ENCODE measurements around the gene MRPS22.

DNA sequence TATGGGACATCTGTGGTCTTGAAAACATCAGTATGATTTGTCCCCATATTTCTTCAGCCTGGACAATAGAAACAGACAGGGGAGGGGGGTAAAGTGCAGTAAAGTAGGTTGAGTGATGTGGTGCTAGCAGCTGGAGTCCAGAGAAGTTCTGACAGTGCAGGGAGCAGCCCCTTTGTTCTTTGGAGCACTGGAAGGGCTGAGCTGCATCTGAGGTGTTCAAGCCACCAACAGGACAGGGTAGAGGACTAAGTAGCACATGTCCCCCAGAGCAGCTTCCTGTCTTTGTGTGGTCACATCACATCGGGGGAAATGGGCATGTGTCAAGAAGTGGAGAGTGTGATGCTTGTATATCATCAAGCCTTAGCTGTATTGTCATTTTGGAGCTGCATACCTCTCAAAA lies 12.1 kb downstream of the MRPS22 start:
- TF ChIP-seq, protein P1, sequence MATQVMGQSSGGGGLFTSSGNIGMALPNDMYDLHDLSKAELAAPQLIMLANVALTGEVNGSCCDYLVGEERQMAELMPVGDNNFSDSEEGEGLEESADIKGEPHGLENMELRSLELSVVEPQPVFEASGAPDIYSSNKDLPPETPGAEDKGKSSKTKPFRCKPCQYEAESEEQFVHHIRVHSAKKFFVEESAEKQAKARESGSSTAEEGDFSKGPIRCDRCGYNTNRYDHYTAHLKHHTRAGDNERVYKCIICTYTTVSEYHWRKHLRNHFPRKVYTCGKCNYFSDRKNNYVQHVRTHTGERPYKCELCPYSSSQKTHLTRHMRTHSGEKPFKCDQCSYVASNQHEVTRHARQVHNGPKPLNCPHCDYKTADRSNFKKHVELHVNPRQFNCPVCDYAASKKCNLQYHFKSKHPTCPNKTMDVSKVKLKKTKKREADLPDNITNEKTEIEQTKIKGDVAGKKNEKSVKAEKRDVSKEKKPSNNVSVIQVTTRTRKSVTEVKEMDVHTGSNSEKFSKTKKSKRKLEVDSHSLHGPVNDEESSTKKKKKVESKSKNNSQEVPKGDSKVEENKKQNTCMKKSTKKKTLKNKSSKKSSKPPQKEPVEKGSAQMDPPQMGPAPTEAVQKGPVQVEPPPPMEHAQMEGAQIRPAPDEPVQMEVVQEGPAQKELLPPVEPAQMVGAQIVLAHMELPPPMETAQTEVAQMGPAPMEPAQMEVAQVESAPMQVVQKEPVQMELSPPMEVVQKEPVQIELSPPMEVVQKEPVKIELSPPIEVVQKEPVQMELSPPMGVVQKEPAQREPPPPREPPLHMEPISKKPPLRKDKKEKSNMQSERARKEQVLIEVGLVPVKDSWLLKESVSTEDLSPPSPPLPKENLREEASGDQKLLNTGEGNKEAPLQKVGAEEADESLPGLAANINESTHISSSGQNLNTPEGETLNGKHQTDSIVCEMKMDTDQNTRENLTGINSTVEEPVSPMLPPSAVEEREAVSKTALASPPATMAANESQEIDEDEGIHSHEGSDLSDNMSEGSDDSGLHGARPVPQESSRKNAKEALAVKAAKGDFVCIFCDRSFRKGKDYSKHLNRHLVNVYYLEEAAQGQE (IDR thresholded peaks at IDR 0.05; ENCODE audit: insufficient read depth in 1 of 2, low read depth in 2 of 2, low read length in 2 of 2), result no peak
- TF ChIP-seq SIN3A (IDR thresholded peaks at IDR 0.05; ENCODE audit: borderline replicate concordance, insufficient read depth, low read length), result no peak
